ENCODE measurements around the gene PDZD2.

The PDZD2 gene

GRCh38 chr5:31815376-31815775, 176.4 kb downstream of the PDZD2 start:
- no peak for TF ChIP-seq CTCF (IDR thresholded peaks at IDR 0.05; ENCODE audit: low read depth, low read length)
- H3K4me3 ChIP-seq (ENCODE audit: low read depth, low read length), result no peak overlapping the region

DNA sequence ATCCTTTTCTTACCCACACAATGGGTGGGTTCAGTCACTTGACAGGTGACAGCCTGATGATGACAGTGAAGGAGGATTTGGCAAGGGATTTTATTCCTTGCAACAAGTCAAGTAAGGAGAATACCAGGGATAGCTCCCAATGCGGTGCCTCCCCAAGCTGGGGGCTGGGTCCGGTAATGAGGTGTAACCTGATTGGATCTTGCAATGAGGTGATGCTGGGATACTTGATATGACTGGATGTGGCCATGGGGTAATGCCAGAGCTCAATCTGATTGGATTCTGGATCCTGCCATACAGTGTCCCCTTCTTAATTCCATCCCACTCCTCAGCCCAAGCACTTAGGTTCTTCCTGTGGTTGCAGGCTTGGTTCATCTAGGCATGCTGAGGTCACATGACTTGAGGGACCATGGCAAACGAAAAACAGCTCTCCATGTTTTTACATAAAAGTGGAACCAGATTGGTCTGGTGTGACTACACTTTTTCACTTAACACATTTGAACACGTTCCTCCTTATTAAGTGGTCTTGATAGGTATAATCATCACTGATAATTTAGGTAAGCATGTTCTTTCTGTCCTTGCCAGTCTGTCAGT, 181.1 kb downstream of the PDZD2 start:
- H3K4me3 ChIP-seq (ENCODE audit: low read depth, low read length), result no peak overlapping the region
- TF ChIP-seq CTCF (IDR thresholded peaks at IDR 0.05; ENCODE audit: low read depth, low read length), result no peak

- no peak overlapping the region for H3K4me3 ChIP-seq (ENCODE audit: low read depth, low read length)
- no peak for TF ChIP-seq CTCF (IDR thresholded peaks at IDR 0.05; ENCODE audit: low read depth, low read length)
Observed at GRCh38 chr5:31823472-31823871, 184.5 kb downstream of the PDZD2 start.

DNA sequence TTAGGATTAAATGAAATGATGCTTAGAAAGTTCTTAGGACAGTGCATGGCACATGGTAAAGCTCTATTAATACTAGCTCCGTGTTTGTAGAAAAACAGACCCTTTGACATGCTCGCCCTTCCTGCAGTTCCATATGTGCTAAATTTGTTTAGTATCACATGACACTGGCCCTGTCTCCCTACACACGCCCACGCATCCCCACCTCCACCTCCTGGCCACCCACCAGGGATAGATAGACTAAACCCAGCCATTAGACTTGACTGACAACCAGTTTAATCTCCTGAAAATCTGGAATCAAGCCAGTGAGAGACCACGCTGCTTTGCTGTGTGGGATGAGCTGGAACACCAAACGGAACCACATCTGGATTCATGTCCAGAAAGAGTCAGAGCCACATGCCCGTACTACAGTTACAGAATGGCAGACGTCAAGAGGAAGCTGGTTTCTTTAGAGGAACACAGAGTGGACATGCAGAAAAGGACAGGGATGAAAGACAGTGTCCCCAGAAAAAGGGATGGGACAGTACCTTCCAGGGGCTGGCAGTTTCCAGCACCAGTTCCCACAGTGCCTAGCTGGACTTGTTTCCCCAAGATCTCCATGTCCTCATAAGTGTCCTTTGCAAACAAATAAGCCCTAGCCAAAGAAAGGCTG, 186.1 kb downstream of the PDZD2 start:
- H3K4me3 ChIP-seq (ENCODE audit: low read depth, low read length), result no peak overlapping the region

DNA sequence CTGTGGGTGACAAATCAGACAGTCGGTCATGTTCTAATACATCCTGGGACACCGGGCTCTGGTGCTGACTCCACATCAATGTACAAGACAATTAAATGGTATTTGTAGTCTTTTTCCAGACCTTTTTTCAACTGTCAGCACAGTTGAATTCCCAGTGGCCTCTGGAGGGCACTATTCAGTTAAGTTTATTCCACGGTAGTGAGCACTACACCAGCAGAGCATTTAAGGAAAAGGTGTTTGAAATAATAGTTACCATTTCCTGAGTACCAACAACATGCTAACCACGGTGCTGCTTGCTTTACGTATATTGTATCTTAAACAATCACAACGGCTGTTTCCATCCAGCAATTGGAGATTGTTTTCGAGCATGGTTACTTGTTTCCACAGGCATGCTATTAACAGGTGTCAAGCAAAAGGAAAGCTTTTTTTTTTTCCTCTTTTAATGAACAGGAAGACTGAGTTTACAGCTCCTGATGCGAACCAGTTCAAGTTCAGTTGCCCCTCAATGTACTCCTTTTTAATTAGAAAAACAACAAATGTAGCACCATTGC, 186.7 kb downstream of the PDZD2 start:
- H3K4me3 ChIP-seq (ENCODE audit: low read depth, low read length), result no peak overlapping the region
- peak; percentile 43 for TF ChIP-seq CTCF (IDR thresholded peaks at IDR 0.05; ENCODE audit: low read depth, low read length)

More for the DNA sequence above, 186.1 kb downstream of the PDZD2 start:
- no peak for TF ChIP-seq CTCF (IDR thresholded peaks at IDR 0.05; ENCODE audit: low read depth, low read length)

GRCh38 chr5:31827867-31828266, 188.9 kb downstream of the PDZD2 start:
- TF ChIP-seq CTCF (IDR thresholded peaks at IDR 0.05; ENCODE audit: low read depth, low read length), result no peak
- no peak overlapping the region for H3K4me3 ChIP-seq (ENCODE audit: low read depth, low read length)

DNA sequence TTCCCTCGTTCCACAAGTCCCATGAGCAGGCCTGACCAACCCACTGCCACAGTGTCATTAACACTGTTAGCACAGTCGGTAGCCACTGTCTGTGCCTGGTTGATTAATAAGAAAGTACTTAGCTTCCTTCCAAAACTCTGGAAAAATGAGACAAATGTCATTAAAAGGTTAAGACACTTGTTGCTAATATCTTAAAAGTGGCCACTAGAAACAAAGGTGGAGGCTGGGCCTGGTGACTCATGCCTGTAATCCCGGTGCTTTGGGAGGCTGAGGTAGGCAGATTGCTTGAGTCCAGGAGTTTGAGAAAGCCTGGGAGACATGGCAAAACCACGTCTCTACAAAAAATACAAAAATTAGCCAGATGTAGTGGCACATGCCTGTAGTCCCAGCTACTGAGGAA, 194.0 kb downstream of the PDZD2 start:
- TF ChIP-seq CTCF (IDR thresholded peaks at IDR 0.05; ENCODE audit: low read depth, low read length), result no peak
- no peak overlapping the region for H3K4me3 ChIP-seq (ENCODE audit: low read depth, low read length)

Data from WI38 (cell line).